ENCODE data around the gene SMOC1.

Gene SMOC1

GRCh38 chr14:69909826-69910550 is 30.8 kb downstream of the SMOC1 start:
- Histone ChIP-seq H3K27ac (ENCODE audit: low read depth, low read length) (no peak overlapping the region), H3K4me1 (ENCODE audit: insufficient read depth, low read length) (no peaks in the 10 kb centered on the region), H3K36me3 (ENCODE audit: insufficient read depth, low read length) (no peaks in the 10 kb centered on the region), H3K9me3 (ENCODE audit: low read length) (no peaks in the 10 kb centered on the region), H3K4me3 (ENCODE audit: low read depth in 1 of 2, low read length in 2 of 2) (no peak overlapping the region), H3K27me3 (ENCODE audit: control insufficient read depth in 1 of 2, insufficient read depth in 2 of 2, low read length in 2 of 2) (no peaks in the 10 kb centered on the region), H3K9ac (ENCODE audit: low read length) (no peak overlapping the region)

GRCh38 chr14:69910871-69911270 is 31.7 kb downstream of the SMOC1 start:
- Histone ChIP-seq H3K36me3 (ENCODE audit: insufficient read depth, low read length) (no peaks in the 10 kb centered on the region), H3K4me3 (ENCODE audit: low read depth in 1 of 2, low read length in 2 of 2) (no peak overlapping the region), H3K4me1 (ENCODE audit: insufficient read depth, low read length) (no peaks in the 10 kb centered on the region), H3K27me3 (ENCODE audit: control insufficient read depth in 1 of 2, insufficient read depth in 2 of 2, low read length in 2 of 2) (no peaks in the 10 kb centered on the region), H3K27ac (ENCODE audit: low read depth, low read length) (no peak overlapping the region), H3K9me3 (ENCODE audit: low read length) (no peaks in the 10 kb centered on the region), H3K9ac (ENCODE audit: low read length) (no peak overlapping the region)

GRCh38 chr14:69913686-69914085 is 34.5 kb downstream of the SMOC1 start:
- Histone ChIP-seq H3K9ac (ENCODE audit: low read length) (no peak overlapping the region), H3K4me3 (ENCODE audit: low read depth in 1 of 2, low read length in 2 of 2) (no peak overlapping the region), H3K4me1 (ENCODE audit: insufficient read depth, low read length) (no peaks in the 10 kb centered on the region), H3K27me3 (ENCODE audit: control insufficient read depth in 1 of 2, insufficient read depth in 2 of 2, low read length in 2 of 2) (no peaks in the 10 kb centered on the region), H3K27ac (ENCODE audit: low read depth, low read length) (no peak overlapping the region), H3K9me3 (ENCODE audit: low read length) (no peaks in the 10 kb centered on the region), H3K36me3 (ENCODE audit: insufficient read depth, low read length) (no peaks in the 10 kb centered on the region)

- Histone ChIP-seq H3K27ac (ENCODE audit: low read depth, low read length) (no peak overlapping the region), H3K36me3 (ENCODE audit: insufficient read depth, low read length) (no peaks in the 10 kb centered on the region), H3K9ac (ENCODE audit: low read length) (no peak overlapping the region), H3K4me3 (ENCODE audit: low read depth in 1 of 2, low read length in 2 of 2) (no peak overlapping the region), H3K4me1 (ENCODE audit: insufficient read depth, low read length) (no peaks in the 10 kb centered on the region), H3K9me3 (ENCODE audit: low read length) (no peaks in the 10 kb centered on the region), H3K27me3 (ENCODE audit: control insufficient read depth in 1 of 2, insufficient read depth in 2 of 2, low read length in 2 of 2) (no peaks in the 10 kb centered on the region)
Observed at GRCh38 chr14:69916396-69916795, 37.2 kb downstream of the SMOC1 start.

- Histone ChIP-seq H3K4me3 (ENCODE audit: low read depth in 1 of 2, low read length in 2 of 2) (no peak overlapping the region), H3K36me3 (ENCODE audit: insufficient read depth, low read length) (no peaks in the 10 kb centered on the region), H3K9ac (ENCODE audit: low read length) (no peak overlapping the region), H3K9me3 (ENCODE audit: low read length) (no peaks in the 10 kb centered on the region), H3K27me3 (ENCODE audit: control insufficient read depth in 1 of 2, insufficient read depth in 2 of 2, low read length in 2 of 2) (no peaks in the 10 kb centered on the region), H3K4me1 (ENCODE audit: insufficient read depth, low read length) (no peaks in the 10 kb centered on the region), H3K27ac (ENCODE audit: low read depth, low read length) (no peak overlapping the region)
Observed at GRCh38 chr14:69917287-69917686, 38.1 kb downstream of the SMOC1 start.

GRCh38 chr14:69919815-69920214 is 40.6 kb downstream of the SMOC1 start:
- Histone ChIP-seq H3K27me3 (ENCODE audit: control insufficient read depth in 1 of 2, insufficient read depth in 2 of 2, low read length in 2 of 2) (no peaks in the 10 kb centered on the region), H3K4me1 (ENCODE audit: insufficient read depth, low read length) (no peaks in the 10 kb centered on the region), H3K9ac (ENCODE audit: low read length) (no peak overlapping the region), H3K27ac (ENCODE audit: low read depth, low read length) (no peak overlapping the region), H3K4me3 (ENCODE audit: low read depth in 1 of 2, low read length in 2 of 2) (no peak overlapping the region), H3K36me3 (ENCODE audit: insufficient read depth, low read length) (no peaks in the 10 kb centered on the region), H3K9me3 (ENCODE audit: low read length) (no peaks in the 10 kb centered on the region)

GRCh38 chr14:69921052-69921451 is 41.8 kb downstream of the SMOC1 start:
- H3K9me3 ChIP-seq (ENCODE audit: low read length), result no peaks in the 10 kb centered on the region
- H3K4me1 ChIP-seq (ENCODE audit: insufficient read depth, low read length), result no peaks in the 10 kb centered on the region
- H3K27me3 ChIP-seq (ENCODE audit: control insufficient read depth in 1 of 2, insufficient read depth in 2 of 2, low read length in 2 of 2), result no peaks in the 10 kb centered on the region
- H3K4me3 ChIP-seq (ENCODE audit: low read depth in 1 of 2, low read length in 2 of 2), result no peak overlapping the region
- H3K27ac ChIP-seq (ENCODE audit: low read depth, low read length), result no peak overlapping the region
- no peaks in the 10 kb centered on the region for H3K36me3 ChIP-seq (ENCODE audit: insufficient read depth, low read length)
- H3K9ac ChIP-seq (ENCODE audit: low read length), result no peak overlapping the region

GRCh38 chr14:69922198-69922597 is 43.0 kb downstream of the SMOC1 start:
- Histone ChIP-seq H3K36me3 (ENCODE audit: insufficient read depth, low read length) (no peaks in the 10 kb centered on the region), H3K4me1 (ENCODE audit: insufficient read depth, low read length) (no peaks in the 10 kb centered on the region), H3K9ac (ENCODE audit: low read length) (no peak overlapping the region), H3K27me3 (ENCODE audit: control insufficient read depth in 1 of 2, insufficient read depth in 2 of 2, low read length in 2 of 2) (no peaks in the 10 kb centered on the region), H3K27ac (ENCODE audit: low read depth, low read length) (no peak overlapping the region), H3K9me3 (ENCODE audit: low read length) (no peaks in the 10 kb centered on the region), H3K4me3 (ENCODE audit: low read depth in 1 of 2, low read length in 2 of 2) (no peak overlapping the region)

GRCh38 chr14:69924201-69924600 is 45.0 kb downstream of the SMOC1 start:
- H3K9ac ChIP-seq (ENCODE audit: low read length), result no peak overlapping the region
- H3K4me3 ChIP-seq (ENCODE audit: low read depth in 1 of 2, low read length in 2 of 2), result no peak overlapping the region
- no peaks in the 10 kb centered on the region for H3K9me3 ChIP-seq (ENCODE audit: low read length)
- no peaks in the 10 kb centered on the region for H3K4me1 ChIP-seq (ENCODE audit: insufficient read depth, low read length)
- H3K27ac ChIP-seq (ENCODE audit: low read depth, low read length), result no peak overlapping the region
- H3K36me3 ChIP-seq (ENCODE audit: insufficient read depth, low read length), result no peaks in the 10 kb centered on the region
- no peaks in the 10 kb centered on the region for H3K27me3 ChIP-seq (ENCODE audit: control insufficient read depth in 1 of 2, insufficient read depth in 2 of 2, low read length in 2 of 2)

GRCh38 chr14:69928111-69928523 is 48.9 kb downstream of the SMOC1 start:
- H3K9ac ChIP-seq (ENCODE audit: low read length), result no peak overlapping the region
- H3K36me3 ChIP-seq (ENCODE audit: insufficient read depth, low read length), result no peaks in the 10 kb centered on the region
- H3K4me3 ChIP-seq (ENCODE audit: low read depth in 1 of 2, low read length in 2 of 2), result no peak overlapping the region
- H3K4me1 ChIP-seq (ENCODE audit: insufficient read depth, low read length), result no peaks in the 10 kb centered on the region
- no peaks in the 10 kb centered on the region for H3K27me3 ChIP-seq (ENCODE audit: control insufficient read depth in 1 of 2, insufficient read depth in 2 of 2, low read length in 2 of 2)
- H3K27ac ChIP-seq (ENCODE audit: low read depth, low read length), result no peak overlapping the region
- no peaks in the 10 kb centered on the region for H3K9me3 ChIP-seq (ENCODE audit: low read length)

GRCh38 chr14:69930780-69931379 is 51.7 kb downstream of the SMOC1 start:
- Histone ChIP-seq H3K9me3 (ENCODE audit: low read length) (no peaks in the 10 kb centered on the region), H3K9ac (ENCODE audit: low read length) (no peak overlapping the region), H3K4me3 (ENCODE audit: low read depth in 1 of 2, low read length in 2 of 2) (no peak overlapping the region), H3K27ac (ENCODE audit: low read depth, low read length) (no peak overlapping the region), H3K4me1 (ENCODE audit: insufficient read depth, low read length) (no peaks in the 10 kb centered on the region), H3K27me3 (ENCODE audit: control insufficient read depth in 1 of 2, insufficient read depth in 2 of 2, low read length in 2 of 2) (no peaks in the 10 kb centered on the region), H3K36me3 (ENCODE audit: insufficient read depth, low read length) (no peaks in the 10 kb centered on the region)

- Histone ChIP-seq H3K27ac (ENCODE audit: low read depth, low read length) (no peak overlapping the region), H3K9me3 (ENCODE audit: low read length) (no peaks in the 10 kb centered on the region), H3K27me3 (ENCODE audit: control insufficient read depth in 1 of 2, insufficient read depth in 2 of 2, low read length in 2 of 2) (no peaks in the 10 kb centered on the region), H3K9ac (ENCODE audit: low read length) (no peak overlapping the region), H3K4me3 (ENCODE audit: low read depth in 1 of 2, low read length in 2 of 2) (no peak overlapping the region), H3K4me1 (ENCODE audit: insufficient read depth, low read length) (no peaks in the 10 kb centered on the region), H3K36me3 (ENCODE audit: insufficient read depth, low read length) (no peaks in the 10 kb centered on the region)
Observed at GRCh38 chr14:69931960-69932359, 52.7 kb downstream of the SMOC1 start.
